Measurements from ENCODE around the gene RAB33B. TPM values are rescaled to one million over a fixed set of nuclear protein-coding genes. Genes with fewer than 3 reads are reported as not detected.

RAB33B gene
- total and polyA plus RNA-seq, 10 of the 15 experiments (the other 5 are each of a cell fraction or from before 2014, with no cell fraction given) = 3.2 to 10.7 (median 7.5) TPM

DNA sequence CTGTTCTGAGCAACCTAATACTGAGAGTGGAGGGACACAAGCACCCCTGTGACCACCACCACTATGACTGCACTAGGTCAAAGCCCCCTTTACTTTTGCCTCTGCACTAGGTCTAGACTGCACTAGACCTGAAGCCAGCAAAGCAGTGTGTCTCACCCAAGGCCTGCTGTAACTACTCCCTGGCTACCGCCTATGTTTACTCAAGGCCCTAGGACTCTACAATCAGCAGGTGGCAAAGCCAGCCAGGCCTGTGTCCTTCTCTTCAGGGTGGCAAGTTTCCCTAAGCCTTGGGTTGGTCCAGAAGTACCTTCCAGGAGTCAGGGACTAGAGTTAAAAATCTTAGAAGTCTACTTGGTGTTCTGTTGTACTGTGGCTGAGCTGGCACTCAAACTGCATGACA, 15.9 kb downstream of the RAB33B start (continued):
- TF ChIP-seq, protein P1, sequence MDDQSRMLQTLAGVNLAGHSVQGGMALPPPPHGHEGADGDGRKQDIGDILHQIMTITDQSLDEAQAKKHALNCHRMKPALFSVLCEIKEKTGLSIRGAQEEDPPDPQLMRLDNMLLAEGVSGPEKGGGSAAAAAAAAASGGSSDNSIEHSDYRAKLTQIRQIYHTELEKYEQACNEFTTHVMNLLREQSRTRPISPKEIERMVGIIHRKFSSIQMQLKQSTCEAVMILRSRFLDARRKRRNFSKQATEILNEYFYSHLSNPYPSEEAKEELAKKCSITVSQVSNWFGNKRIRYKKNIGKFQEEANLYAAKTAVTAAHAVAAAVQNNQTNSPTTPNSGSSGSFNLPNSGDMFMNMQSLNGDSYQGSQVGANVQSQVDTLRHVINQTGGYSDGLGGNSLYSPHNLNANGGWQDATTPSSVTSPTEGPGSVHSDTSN (IDR thresholded peaks at IDR 0.05; ENCODE audit: insufficient replicate concordance, low read depth, low read length) = no peak
- TF ChIP-seq HCFC1 (IDR thresholded peaks at IDR 0.05; ENCODE audit: low read length) = no peak
- TF ChIP-seq IKZF1 (conservative IDR thresholded peaks at IDR 0.05) = no peak
- no peak for TF ChIP-seq FOXK2 (IDR thresholded peaks at IDR 0.05)
- TF ChIP-seq, protein P2, sequence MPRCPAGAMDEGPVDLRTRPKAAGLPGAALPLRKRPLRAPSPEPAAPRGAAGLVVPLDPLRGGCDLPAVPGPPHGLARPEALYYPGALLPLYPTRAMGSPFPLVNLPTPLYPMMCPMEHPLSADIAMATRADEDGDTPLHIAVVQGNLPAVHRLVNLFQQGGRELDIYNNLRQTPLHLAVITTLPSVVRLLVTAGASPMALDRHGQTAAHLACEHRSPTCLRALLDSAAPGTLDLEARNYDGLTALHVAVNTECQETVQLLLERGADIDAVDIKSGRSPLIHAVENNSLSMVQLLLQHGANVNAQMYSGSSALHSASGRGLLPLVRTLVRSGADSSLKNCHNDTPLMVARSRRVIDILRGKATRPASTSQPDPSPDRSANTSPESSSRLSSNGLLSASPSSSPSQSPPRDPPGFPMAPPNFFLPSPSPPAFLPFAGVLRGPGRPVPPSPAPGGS (IDR thresholded peaks at IDR 0.05; ENCODE audit: borderline replicate concordance, insufficient read depth, low read depth, low read length, poor library complexity, severe bottlenecking) = no peak
- TF ChIP-seq CHD1 (IDR thresholded peaks at IDR 0.05; ENCODE audit: low read depth, low read length) = no peak
- TF ChIP-seq MTA3 (IDR thresholded peaks at IDR 0.05; ENCODE audit: borderline replicate concordance, low read length) = no peak

DNA sequence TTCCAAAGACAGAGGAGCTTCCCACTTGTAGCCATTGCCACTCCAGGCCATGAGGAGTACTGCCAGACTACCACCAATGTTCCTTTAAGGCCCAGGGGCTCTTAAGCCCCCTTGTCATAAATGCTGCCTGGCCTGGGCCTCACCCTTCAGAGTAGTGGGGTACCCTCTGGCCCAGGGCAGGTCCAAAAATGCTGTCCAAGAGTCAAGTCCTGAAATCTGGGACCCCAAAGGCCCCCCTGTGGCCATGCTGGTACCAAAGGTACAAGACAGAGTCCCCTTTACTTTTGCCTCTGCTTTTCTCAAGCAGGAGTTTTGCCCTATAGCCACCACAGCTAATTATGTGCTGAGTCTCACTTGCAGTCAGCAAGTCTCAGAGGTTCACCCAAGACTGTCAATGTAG, 16.4 kb downstream of the RAB33B start:
- intact Hi-C loops (cut with micrococcal nuclease; ENCODE audit: unreplicated experiment) = no loop called here
- Histone ChIP-seq H3K9me3 (replicated peaks; ENCODE audit: control insufficient read depth, insufficient read depth, low read length) (peaks cover 11% of the 10 kb centered on the region), H3K27me3 (replicated peaks in 1 of 2; ENCODE audit: control insufficient read depth in 2 of 2, insufficient read depth in 2 of 2, low read length in 1 of 2) (no peaks in the 10 kb centered on the region), H3K9ac (ENCODE audit: control insufficient read depth, insufficient read depth, low read length) (no peak overlapping the region), H3K4me2 (ENCODE audit: control insufficient read depth, insufficient read depth) (no peak overlapping the region), H3K4me1 (ENCODE audit: control insufficient read depth, insufficient read depth, low read length) (peaks cover 3% of the 10 kb centered on the region; the same call in 1 of the 2 replicates), H2AFZ (ENCODE audit: control insufficient read depth, low read depth, low read length) (no peak overlapping the region), H4K20me1 (ENCODE audit: control insufficient read depth, insufficient read depth) (no peaks in the 10 kb centered on the region), H3K27ac (ENCODE audit: control insufficient read depth, insufficient read depth) (no peak overlapping the region), H3K36me3 (ENCODE audit: control insufficient read depth in 2 of 2, insufficient read depth in 2 of 2, low read length in 1 of 2) (peaks cover 0 to 7% of the 10 kb centered on the region in 2 experiments; a peak in 3 of 4 replicates), H3K79me2 (ENCODE audit: control insufficient read depth, insufficient read depth, low read length) (no peaks in the 10 kb centered on the region; the same call in 1 of the 2 replicates), H3K4me3 (no peak overlapping the region)
- RAD21 ChIA-PET (ENCODE audit: unreplicated experiment) = no interaction called here
- in situ Hi-C loops (cut with MboI) = no loop called here
- BruUV-seq (replicated peaks) = no TSS peak
- SMC1A ChIA-PET (ENCODE audit: uncharacterized antibody, unreplicated experiment) = interaction anchor here (1.8 kb wide), 1 partner anchor 12 kb away, joined by 4 read pairs; no protein-coding TSS in a partner anchor
- CTCF ChIA-PET = no interaction called here
- ATAC-seq (peak; percentile 33; the same call in 2 of the 3 replicates), FAIRE-seq (no peak), DNase-seq (ENCODE audit: low read depth, low spot score) (no peak)
- TF ChIP-seq, protein P3, sequence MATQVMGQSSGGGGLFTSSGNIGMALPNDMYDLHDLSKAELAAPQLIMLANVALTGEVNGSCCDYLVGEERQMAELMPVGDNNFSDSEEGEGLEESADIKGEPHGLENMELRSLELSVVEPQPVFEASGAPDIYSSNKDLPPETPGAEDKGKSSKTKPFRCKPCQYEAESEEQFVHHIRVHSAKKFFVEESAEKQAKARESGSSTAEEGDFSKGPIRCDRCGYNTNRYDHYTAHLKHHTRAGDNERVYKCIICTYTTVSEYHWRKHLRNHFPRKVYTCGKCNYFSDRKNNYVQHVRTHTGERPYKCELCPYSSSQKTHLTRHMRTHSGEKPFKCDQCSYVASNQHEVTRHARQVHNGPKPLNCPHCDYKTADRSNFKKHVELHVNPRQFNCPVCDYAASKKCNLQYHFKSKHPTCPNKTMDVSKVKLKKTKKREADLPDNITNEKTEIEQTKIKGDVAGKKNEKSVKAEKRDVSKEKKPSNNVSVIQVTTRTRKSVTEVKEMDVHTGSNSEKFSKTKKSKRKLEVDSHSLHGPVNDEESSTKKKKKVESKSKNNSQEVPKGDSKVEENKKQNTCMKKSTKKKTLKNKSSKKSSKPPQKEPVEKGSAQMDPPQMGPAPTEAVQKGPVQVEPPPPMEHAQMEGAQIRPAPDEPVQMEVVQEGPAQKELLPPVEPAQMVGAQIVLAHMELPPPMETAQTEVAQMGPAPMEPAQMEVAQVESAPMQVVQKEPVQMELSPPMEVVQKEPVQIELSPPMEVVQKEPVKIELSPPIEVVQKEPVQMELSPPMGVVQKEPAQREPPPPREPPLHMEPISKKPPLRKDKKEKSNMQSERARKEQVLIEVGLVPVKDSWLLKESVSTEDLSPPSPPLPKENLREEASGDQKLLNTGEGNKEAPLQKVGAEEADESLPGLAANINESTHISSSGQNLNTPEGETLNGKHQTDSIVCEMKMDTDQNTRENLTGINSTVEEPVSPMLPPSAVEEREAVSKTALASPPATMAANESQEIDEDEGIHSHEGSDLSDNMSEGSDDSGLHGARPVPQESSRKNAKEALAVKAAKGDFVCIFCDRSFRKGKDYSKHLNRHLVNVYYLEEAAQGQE (IDR thresholded peaks at IDR 0.05; ENCODE audit: low read depth, low read length) = peak; percentile 15; the same call in 1 of the 2 replicates
- no peak for TF ChIP-seq TCF7 (IDR thresholded peaks at IDR 0.05; ENCODE audit: borderline replicate concordance)
- POLR2A ChIA-PET = no interaction called here

All from GM12878 (cell line).